HG03097 (cell line): Measurements from ENCODE around the gene TRMU.

Source experiments
- ATAC-seq: cut with Tn5 transposase; IDR thresholded peaks from one replicate; pipeline ENCODE4 v1.9.1; 2021; ENCODE audit not compliant: unreplicated experiment, low FRiP score

TRMU gene

DNA sequence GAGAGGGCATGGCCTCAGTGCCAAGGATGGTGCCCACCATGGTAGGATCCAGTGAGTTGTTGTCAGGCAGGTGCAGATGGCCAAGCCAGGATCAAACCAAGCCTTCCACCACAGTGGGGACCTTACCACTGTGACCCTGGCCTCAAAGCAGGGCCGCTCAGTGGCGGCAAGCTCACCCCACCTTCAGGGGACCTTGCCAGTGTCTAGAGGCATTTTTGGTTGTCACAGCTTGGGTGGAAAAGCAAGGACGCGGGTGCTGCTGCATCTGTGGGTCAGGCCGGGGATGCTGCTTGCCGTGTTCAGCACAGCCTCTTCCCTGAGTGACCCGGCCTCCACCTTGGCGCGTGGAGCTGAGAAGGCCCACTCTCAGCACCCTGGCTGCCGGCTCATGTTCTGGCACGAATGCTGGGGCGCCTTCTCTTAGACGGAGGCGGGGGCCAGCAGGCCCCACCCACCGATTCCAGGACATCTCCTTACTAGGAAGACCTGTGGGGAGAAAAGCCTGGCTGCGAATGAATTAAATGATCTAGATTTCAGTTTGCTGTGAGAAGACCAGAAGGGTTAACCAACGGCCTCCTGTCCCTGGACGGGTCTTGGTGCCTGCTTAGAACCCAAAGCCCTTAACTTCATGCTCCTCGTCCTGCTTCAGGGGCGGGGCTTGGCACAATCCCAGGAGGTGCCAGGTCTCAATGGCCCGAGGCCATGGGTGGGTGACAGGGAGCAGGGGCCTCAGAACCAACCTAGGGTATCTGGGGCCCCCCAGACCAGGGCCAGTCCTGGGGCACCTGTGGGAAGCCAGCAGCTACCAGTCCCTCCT is 18.9 kb downstream of the TRMU start:
- no peak for ATAC-seq

DNA sequence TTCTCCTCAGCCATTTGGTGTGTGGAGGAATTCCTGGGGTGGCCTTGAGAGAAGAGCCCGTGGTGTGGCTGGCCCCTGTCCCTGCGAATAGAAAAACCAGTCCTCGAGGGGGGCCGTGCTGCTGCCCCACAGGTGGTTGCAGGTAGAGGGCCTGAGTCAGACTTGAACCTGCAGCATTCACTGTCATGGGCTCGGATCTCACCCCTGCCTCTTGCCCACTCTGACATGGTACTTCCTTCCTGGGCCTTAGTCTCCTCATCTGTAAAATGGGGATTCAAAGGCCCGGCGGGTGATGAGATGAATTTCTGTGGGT is 19.4 kb downstream of the TRMU start:
- ATAC-seq: no peak

DNA sequence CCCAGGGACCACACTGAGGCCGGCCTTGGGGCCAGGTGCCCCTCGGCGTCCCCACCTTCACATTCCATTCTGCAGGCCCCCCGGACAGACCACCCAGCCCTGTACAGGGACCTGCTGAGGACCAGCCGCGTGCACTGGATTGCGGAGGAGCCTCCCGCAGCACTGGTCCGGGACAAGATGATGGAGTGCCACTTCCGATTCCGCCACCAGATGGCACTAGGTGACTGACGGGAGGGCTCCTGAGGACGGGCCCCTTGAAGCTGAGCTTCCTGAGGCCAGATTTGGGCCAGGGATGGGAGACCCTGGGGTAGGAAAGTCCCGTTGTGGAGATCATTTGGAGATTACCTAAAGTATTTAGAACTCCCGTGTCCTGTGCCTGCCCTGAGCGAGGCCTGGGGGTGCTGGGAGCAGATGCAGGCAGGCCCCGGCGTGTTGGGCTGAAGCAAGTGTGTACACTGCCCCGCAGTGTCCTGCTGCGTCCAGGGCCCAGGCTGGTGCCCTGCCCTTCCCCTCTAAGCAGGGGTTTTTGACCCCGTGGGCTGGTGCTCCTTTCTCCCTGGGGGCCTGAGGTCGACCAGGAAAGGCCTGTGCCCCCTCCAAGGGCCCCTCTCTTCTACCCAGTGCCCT is 20.0 kb downstream of the TRMU start:
- ATAC-seq: no peak

DNA sequence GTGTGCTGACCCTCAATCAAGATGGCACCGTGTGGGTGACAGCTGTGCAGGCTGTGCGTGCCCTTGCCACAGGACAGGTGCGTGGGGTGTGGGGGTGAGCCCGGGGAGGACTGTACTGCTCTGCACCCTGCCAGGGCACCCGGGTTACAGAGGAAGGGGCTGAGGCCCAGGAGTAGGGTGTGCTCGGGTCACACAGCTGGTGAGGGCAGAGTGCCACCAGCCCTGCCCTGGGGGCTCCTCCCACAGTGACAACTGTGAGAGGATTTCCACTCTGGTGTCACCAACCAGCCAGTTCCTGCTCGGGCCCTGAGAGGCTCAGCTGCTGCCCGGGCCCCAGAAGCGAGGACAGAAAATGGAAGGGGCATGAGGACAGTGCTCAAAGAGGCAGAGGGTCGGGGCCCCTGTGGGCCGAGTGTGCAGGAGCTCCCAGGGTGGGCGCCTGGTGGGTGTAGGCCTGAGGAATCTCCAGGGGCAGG is 20.5 kb downstream of the TRMU start:
- ATAC-seq: no peak

DNA sequence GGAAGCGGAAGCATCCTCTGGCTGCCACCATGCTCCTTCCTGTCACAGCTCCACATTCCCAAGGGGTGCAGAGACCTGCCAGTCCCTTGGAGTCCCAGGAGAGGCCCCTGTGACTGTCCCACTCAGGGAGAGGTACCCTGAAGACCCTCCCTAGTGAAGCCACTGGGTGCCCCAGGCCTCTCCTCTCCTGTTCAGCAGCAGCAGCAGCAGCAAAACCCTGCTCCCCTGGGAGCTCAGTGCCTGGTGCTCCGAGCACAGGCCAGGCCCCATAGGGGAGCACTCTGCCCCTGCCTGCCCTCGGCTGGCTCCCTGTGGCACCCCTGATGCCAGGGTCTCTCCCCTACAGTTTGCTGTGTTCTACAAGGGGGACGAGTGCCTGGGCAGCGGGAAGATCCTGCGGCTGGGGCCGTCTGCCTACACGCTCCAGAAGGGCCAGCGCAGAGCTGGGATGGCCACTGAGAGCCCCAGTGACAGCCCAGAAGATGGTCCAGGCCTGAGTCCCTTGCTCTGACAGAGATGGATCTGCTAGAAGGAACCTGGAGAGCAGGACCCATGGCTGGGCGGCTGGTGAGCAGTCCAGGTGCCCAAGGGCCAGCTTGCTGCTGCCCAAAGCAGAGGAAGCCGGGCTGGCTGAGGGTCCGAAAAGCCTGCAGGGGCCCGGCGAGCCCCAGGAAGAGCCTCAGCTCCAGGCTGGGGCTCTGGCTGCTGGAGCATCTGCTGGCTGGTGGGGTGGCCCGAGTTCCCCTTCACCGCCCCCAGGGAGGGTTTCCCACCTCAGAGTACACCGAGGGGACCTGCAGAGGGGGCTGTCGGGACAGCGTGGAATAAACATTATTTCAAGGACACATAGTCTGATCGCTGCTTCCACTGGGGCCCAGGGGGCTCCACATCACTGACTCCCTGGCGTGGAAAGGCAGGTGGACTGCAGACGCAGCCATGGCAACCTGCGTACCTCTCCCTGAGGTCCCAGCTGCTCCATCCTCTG is 21.3 kb downstream of the TRMU start:
- ATAC-seq: no peak

DNA sequence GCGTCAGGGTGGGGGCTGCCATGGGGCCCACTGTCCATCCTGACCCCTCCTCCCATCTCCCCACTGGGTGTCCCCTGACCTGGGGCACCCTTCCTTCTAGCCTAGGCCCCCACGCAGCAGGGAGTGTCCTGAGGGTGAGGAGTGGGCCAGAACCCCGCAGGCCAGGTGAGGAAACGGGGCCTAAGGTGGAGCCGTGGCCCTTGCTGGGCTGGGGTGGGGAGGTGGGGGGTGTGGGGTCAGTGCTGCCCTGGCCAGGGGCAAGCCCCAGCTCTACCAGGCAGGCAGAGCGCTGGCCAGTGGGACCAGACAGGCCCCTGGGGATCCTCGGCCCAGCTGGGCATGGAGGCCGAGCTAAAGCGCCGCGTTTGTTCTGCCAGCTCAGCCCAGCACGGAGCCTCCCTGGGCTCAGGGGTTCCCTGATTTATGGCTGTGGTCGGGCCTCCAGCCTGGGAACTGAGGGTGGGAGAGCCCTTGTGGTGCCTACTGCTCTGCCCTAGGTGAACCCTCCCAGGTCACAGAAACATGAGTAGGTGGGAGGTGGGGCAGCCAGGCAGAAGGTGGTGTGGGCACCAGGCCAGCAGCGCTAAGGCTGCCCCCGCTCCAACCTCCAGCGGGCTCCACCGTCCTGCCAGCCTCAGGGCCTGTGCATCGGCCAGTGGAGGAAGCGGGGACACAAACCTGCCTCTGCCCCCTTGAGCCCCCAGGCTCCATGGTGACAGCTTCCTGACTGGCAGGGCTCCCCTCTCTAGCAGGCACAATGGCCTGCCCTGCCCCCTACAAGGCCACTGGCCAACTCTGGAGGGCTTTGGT is 22.4 kb downstream of the TRMU start:
- no peak for ATAC-seq

DNA sequence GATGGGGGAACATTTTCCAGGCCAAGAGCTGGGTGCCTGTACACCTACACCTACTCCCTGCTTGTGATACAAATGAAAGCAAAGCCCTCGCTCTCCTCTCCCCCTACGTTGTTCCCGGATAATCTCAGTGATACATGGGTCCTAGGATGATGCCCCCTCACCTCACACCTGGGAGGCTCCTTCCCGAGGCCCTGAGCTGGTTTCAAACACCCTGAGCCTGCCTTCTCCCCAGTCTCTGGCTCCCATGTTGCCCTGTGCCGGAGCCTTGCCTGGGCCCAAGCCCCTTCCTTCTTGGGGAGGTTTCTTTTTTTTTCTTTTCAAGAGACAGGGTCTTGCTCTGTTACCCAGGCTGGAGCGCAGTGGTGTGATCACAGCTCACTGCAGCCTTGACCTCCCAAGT is 23.3 kb downstream of the TRMU start:
- no peak for ATAC-seq

DNA sequence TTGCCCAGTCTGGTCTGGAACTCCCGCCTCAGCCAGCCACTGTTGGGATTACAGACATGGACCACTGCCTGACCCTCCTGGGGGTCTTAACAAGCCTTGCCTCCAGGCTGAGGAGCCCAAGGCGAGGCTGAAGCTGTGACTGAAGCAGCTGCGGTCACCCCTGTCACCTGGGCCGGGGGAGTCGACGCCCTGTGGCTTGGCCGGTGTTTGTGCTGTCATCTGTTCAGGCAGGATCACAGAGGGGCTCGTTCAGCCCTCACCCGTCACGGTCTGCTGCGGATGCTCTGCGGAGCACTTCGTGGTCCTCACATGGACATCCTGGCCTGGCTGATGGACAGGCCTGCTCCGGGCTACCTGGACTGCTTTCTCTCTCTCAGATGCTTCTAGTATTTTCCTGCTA is 23.8 kb downstream of the TRMU start:
- no peak for ATAC-seq

DNA sequence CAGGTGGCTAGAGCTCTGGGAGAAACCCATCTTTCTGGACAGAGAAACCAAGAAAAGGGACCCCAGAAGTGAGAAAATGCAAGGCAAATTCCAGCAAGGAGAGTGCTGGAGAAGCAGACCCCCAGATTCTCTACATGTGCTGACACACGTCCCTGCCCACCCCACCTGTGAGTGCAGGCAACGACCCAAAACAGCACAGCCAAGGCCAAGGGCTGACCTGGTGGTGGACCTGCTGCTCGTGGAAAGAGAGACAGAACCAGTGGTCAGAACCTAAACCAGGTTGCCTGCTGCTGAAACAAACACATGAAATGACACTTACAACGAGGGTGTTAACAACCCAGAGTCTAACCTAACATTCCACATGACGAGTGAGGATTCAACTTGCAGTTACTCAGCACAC is 24.6 kb downstream of the TRMU start:
- no peak for ATAC-seq

DNA sequence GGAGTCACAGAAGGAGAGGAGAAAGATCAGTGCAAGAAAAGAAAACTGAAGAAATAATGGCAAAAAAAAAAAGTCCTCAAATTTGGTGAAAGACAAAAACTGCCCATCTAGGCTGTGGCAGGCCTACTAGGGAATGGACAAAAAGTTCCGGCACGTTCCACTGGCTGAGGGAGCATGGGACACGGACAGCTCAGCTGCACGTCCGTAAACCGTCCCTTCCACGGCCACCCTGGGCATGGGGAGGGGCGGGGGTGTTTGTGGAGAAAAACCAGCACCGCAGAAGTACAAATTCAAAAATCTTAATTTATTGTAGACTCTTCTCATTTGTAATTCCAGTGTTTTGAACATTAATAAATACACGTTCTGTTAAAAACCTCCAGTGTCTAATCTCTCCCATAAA is 25.4 kb downstream of the TRMU start:
- no peak for ATAC-seq

DNA sequence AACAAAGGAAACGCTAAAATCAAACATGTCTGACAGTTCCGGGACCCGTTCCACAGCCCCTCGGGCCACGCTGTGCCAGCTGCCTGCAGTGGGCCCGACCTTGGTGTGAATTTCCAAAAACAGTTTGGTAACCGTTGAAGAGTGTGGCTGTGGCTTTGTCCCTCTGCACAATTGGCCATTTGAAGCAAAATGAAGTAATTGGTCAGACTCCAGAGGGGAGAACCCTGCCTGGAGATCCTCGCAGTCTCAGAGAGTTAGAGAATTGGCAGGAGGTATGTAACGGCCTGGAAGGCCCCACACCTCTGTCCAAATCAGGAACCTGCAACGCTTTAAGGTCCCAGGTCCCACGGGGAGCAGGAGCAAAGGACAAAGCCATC is 26.3 kb downstream of the TRMU start:
- no peak for ATAC-seq

DNA sequence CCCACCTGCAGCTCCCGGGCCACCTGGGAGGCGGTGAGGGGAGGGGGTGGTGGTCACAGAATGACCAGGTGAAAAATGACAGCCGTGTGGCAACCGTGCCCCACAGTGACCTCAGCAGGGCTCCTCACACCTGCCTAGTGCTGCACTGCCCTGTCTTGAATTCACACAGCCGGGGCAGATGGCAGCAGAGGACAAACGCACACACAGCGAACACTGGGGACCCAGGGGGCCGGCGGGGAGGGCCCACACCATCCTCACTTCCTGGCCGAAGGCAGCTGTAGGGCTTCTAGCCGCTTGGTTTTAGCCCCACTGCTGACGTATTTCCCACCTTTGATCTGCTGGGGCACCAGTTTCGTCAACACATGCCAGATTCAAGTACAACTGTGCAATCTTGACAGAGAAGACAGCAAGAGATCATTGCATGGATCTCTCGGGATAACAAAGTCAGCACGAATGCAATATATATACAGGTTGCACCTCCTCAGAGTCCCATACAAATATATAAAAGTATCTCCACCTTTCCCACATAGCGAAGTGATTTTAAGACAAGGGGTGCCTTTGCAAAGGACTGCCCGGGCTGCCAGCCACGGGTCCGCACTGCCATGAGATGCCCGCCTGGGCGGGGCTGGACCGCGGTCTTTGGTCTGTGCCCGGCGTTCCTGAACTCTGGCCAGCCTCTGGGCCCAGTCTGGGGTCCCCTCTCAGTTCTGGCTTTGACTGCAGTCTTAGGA is 26.9 kb downstream of the TRMU start:
- no peak for ATAC-seq

DNA sequence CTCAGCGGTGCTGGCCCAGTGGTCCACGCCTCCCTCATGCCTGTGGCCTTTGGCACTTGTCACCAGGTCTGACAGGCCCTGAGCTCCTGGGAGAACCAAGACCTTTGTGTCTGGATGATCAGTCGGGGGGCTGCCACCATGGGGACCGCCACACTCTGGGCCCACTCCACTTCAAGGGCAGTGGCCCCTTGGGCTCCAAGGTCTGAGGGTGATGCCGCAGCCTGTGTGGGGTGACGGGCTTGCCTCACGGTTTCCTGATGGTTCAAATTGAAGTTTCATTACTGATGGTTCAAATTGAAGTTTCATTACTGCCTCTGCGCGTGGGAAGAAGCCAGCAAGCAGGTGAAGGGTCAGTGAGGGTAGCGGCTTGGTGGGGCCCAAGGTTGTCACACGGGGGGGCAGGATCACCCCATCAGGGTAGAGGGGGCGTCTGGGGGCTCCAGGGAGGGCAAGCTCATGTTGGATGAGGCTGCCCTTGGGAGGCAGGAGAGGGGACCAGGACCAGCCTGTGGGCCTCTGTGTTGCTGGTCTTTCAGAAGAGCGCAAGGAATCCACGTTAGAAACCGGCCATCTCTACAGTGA is 27.5 kb downstream of the TRMU start:
- ATAC-seq: no peak

DNA sequence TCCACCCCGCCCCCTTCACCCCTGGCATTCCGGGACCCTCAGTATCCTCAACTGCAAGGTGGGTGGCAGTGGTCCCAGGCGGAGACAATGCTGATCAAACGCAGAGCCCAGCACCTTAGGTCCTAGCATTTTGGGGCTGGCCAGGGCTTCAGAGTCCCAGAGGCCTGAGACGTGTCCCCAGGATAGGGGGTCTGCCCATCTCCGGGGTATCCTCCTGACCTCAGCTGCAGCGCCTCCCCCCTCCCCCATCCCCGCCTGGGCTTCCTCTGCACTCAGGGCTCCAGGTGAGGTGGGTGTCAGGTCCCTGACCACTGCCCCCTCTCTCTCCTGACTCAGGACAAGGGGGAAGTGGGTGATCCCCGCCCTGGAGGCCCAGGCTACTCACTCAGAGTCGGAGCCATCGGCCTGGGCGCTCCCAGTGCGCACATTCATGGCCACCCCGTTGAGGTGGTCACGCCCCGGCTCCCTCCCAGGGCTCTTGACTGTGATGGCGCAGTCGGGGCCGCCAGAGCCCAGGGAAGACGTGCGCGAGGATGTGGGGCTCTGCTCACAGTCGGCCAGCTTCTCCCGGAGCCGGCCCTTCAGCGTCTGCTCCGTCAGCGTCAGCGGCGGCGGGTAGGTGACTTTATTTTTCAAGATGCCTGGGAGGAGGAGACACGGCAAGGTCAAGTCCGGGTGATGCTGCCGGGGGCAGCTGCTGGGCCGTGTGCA is 28.3 kb downstream of the TRMU start:
- ATAC-seq: no peak

DNA sequence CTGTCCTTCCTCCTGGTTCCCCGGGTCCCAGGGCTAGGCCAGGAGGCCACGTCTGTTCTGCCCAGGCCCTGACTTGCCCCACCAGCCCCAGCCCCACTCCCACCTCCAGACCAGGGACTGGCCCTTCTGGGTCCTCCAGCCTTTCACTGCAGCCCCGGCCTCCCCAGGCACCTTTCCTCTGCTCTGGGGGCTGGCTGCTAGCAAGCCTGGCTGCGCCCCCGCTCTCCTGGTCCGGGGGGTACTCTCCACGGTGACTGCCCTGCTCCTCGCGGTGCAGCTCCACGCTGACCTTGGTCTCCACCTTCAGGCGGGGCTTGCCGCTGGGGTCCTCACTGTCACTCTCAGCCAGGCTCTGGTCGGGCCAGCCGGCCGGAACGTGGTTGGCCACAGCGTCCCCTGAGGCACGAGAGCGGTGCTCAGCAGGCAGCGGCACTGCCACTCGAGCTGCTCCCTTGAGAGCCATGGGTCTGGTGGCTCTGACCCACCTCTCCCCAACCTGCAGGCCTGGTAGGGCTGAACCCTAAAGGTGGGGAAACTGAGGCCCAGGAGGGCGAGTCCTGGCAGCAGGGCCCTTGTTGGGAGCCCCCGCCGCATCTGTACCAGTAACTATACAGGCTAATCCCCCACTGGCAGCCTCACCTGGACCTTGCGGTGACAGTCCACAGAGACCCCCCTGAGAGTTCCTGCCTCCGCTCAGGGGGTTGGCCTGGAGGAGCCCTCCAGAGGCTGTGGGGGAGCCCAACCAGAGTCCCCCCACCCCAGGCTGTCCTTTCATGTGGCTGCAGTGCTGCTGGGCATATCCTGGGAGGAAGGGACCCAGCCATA is 29.0 kb downstream of the TRMU start:
- ATAC-seq: no peak

DNA sequence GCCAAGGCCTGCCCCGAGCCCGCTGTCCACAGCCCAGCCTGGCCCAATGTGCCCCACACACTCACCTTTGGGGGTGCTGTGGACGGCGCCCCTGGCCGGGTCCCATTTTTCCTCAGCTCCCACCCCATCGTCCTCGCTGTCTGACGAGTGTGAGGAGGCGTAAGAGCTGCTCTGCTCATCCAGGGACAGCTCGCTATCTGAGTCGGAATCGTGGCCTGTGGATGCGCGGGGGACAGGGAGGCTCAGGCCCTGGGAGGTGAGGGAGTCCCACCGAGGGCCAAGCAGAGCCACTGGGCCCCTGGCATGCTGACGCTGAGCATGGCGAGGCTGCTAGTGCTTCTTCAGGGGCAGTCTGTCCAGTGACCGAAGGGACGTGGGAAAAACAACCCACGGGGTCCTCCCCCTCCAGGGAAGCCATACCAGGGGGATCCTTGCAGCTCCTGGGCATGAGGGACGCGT is 29.7 kb downstream of the TRMU start:
- no peak for ATAC-seq

DNA sequence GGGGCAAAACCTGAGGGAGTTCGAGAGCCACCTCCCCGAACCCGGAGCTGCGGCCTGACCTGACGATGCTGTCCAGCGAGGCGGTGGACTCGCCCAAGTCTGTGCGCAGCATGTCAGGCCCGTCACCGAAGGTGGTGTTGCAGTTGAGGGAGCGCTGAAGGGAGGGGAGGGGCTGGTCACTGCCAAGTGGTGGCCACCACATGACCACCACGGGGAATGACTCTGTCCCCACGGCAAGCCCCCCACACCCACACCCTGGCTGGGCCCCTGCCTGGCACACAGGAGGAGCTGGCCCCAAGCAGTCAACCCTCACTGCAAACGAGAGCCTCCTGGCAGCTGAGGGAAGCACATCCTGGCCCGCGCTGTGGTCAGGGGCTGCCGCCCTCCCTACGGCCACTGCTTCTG is 30.8 kb downstream of the TRMU start:
- no peak for ATAC-seq
